HCT116 (cell line): Measurements from ENCODE around the gene ERG. TPM values are rescaled to one million over a fixed set of nuclear protein-coding genes. Genes with fewer than 3 reads are reported as not detected.

ENCODE experiments used
- ATAC-seq: fragments of 200-7000 bp; cut with Tn5 transposase; 2 replicates; pipeline ENCODE4 v1.9.1; 2020; ENCODE audit warnings: mild to moderate bottlenecking, moderate library complexity
- BruUV-seq: library from RNA; stranded (reverse); fragments of 400-500 nt; replicated peaks from 2 replicates; lab custom pipeline; 2021; lab: Mats Ljungman, UMichigan
- CTCF ChIA-PET: fragments of 300-600 bp; sonication (Branson Sonifier 250); formaldehyde crosslinking; loops from one replicate; lab custom pipeline; 2021; ENCODE audit warnings: antibody characterized with exemption; lab: Charles Lee
- POLR2A ChIA-PET: fragments of 300-600, 350-600 bp; sonication (Branson Sonifier 250); formaldehyde crosslinking; loops from one replicate; lab custom pipeline; 2021; ENCODE audit warnings: antibody characterized with exemption; lab: Charles Lee
- RAD21 ChIA-PET, 2 experiments: fragments of 300-600 bp; sonication (Branson Sonifier 250); formaldehyde crosslinking; loops; one replicate each; lab custom pipeline; 2023; ENCODE audit warnings: low total read pairs in 2 of 2; ENCODE audit not compliant: uncharacterized antibody in 2 of 2, unreplicated experiment in 2 of 2, low non-redundant PET in 1 of 2; lab: Charles Lee
- DNase-seq: peaks from one replicate; pipeline ENCODE4 v3.0.0-alpha.2; 2010; ENCODE audit warnings: low read depth, low spot score
- H2AFZ ChIP-seq: fragments of 200-600 bp; shearing (Covaris generic), sonication (generic); 2 replicates; pipeline ENCODE4 v1.6.1; 2017; ENCODE audit warnings: low read depth, mixed run types, mixed read lengths, antibody characterized with exemption, low read length; ENCODE audit not compliant: poor library complexity, severe bottlenecking
- H3K27ac ChIP-seq: 2 replicates; pipeline ENCODE4 v1.5.1; 2012; ENCODE audit warnings: low read depth, low read length
- H3K27me3 ChIP-seq: fragments of 200-600 bp; sonication (generic); 2 replicates; pipeline ENCODE4 v1.6.1; 2016; ENCODE audit warnings: mixed run types, low read length, mixed read lengths; ENCODE audit not compliant: insufficient read depth
- H3K36me3 ChIP-seq, 2 experiments: fragments of 200-500 bp in 1 of 2; fragments of 200-600 bp in 1 of 2; sonication (Bioruptor generic) in 1 of 2; sonication (generic) in 1 of 2; 2 replicates each; pipeline versions ENCODE4 v1.5.1 to v1.6.1; 2014 to 2016; ENCODE audit warnings: low read length in 2 of 2, inconsistent platforms in 1 of 2, mixed read lengths in 1 of 2, mixed run types in 1 of 2; ENCODE audit not compliant: insufficient read depth in 2 of 2, control insufficient read depth in 1 of 2
- H3K4me1 ChIP-seq, 2 experiments: fragments of 200-600 bp in 1 of 2; sonication (generic) in 1 of 2; 2 replicates each; pipeline versions ENCODE4 v1.5.1 to v1.6.1; 2012 to 2017; ENCODE audit warnings: low read length in 2 of 2, inconsistent platforms in 1 of 2, mild to moderate bottlenecking in 1 of 2, mixed read lengths in 1 of 2, mixed run types in 1 of 2, moderate library complexity in 1 of 2; ENCODE audit not compliant: insufficient read depth in 2 of 2, control insufficient read depth in 1 of 2
- H3K4me2 ChIP-seq: fragments of 200-600 bp; sonication (generic); 2 replicates; pipeline ENCODE4 v1.6.1; 2017; ENCODE audit warnings: mixed run types, low read length, mixed read lengths
- H3K4me3 ChIP-seq, 2 experiments: fragments of 200-600 bp in 1 of 2; sonication (generic) in 1 of 2; replicated peaks in 1 of 2; 2 replicates each; pipeline ENCODE4 v1.5.1; 2011 to 2016; ENCODE audit warnings: low read length in 2 of 2, control low read depth in 1 of 2, low read depth in 1 of 2, mild to moderate bottlenecking in 1 of 2, mixed read lengths in 1 of 2, mixed run types in 1 of 2
- H3K79me2 ChIP-seq: fragments of 200-600 bp; sonication (generic); 2 replicates; pipeline ENCODE4 v1.6.1; 2017; ENCODE audit warnings: mild to moderate bottlenecking, mixed run types, low read length, moderate library complexity, mixed read lengths; ENCODE audit not compliant: insufficient read depth
- H3K9ac ChIP-seq: fragments of 200-600 bp; sonication (generic); 2 replicates; pipeline ENCODE4 v1.6.1; 2016; ENCODE audit warnings: low read length, mixed read lengths
- H3K9me2 ChIP-seq: fragments of 200-600 bp; sonication (generic), shearing (Covaris generic); 2 replicates; pipeline ENCODE4 v1.6.1; 2017; ENCODE audit warnings: mixed run types, mild to moderate bottlenecking, moderate library complexity; ENCODE audit not compliant: insufficient read depth
- H3K9me3 ChIP-seq, 2 experiments: fragments of 200-500 bp in 1 of 2; fragments of 200-600 bp in 1 of 2; sonication (Bioruptor generic) in 1 of 2; sonication (generic) in 1 of 2; 2 replicates each; pipeline ENCODE4 v1.6.1; 2014 to 2017; ENCODE audit warnings: low read length in 2 of 2, mixed read lengths in 2 of 2, inconsistent platforms in 1 of 2, low read depth in 1 of 2, mild to moderate bottlenecking in 1 of 2, mixed run types in 1 of 2, moderate library complexity in 1 of 2; ENCODE audit not compliant: control insufficient read depth in 1 of 2, insufficient read depth in 1 of 2
- H4K20me1 ChIP-seq: fragments of 200-600 bp; sonication (generic), shearing (Covaris generic); 2 replicates; pipeline ENCODE4 v1.6.1; 2017; ENCODE audit warnings: mixed run types, mild to moderate bottlenecking, moderate library complexity; ENCODE audit not compliant: insufficient read depth
- CBX3 ChIP-seq: IDR thresholded peaks from 2 replicates; pipeline ENCODE4 v1.6.1; 2012; ENCODE audit warnings: low read depth
- CEBPB ChIP-seq: IDR thresholded peaks from 2 replicates; pipeline ENCODE4 v1.6.1; 2012; ENCODE audit warnings: low read depth
- EGR1 ChIP-seq: IDR thresholded peaks from 2 replicates; pipeline ENCODE4 v1.6.1; 2012; ENCODE audit warnings: low read depth
- ELF1 ChIP-seq: IDR thresholded peaks from 2 replicates; pipeline ENCODE4 v1.6.1; 2012; ENCODE audit warnings: low read depth, borderline replicate concordance
- EZH2 ChIP-seq: fragments of 200-600 bp; sonication (generic); IDR thresholded peaks from 2 replicates; pipeline ENCODE4 v1.6.1; 2017; ENCODE audit warnings: antibody characterized with exemption, mixed run types
- FOSL1 ChIP-seq: IDR thresholded peaks from 2 replicates; pipeline ENCODE4 v1.6.1; 2012; ENCODE audit warnings: low read depth
- JUND ChIP-seq: IDR thresholded peaks from 2 replicates; pipeline ENCODE4 v1.6.1; 2012
- POLR2A ChIP-seq: IDR thresholded peaks from 2 replicates; pipeline ENCODE4 v1.7.0; 2011; ENCODE audit warnings: borderline replicate concordance; ENCODE audit not compliant: insufficient read depth, insufficient read length; ENCODE audit errors: extremely low read depth
- POLR2AphosphoS5 ChIP-seq: IDR thresholded peaks from 2 replicates; pipeline ENCODE4 v1.6.1; 2011; ENCODE audit warnings: mild to moderate bottlenecking, low read depth, low read length, moderate library complexity
- SIN3A ChIP-seq: IDR thresholded peaks from 2 replicates; pipeline ENCODE4 v1.6.1; 2012; ENCODE audit warnings: low read depth
- SP1 ChIP-seq: IDR thresholded peaks from 2 replicates; pipeline ENCODE4 v1.6.1; 2012; ENCODE audit warnings: low read depth
- SRF ChIP-seq: IDR thresholded peaks from 2 replicates; pipeline ENCODE4 v1.6.1; 2012; ENCODE audit warnings: low read depth
- TCF7L2 ChIP-seq: IDR thresholded peaks from 2 replicates; pipeline ENCODE4 v1.7.0; 2011; ENCODE audit warnings: borderline replicate concordance, inconsistent platforms; ENCODE audit not compliant: insufficient read depth, insufficient read length; ENCODE audit errors: extremely low read depth
- intact Hi-C: fragments of 100-400 bp; cut with micrococcal nuclease; formaldehyde crosslinking; loops from 2 replicates; pipeline ENCODE4 v1.10.0; 2022
- total RNA-seq: library from RNA; stranded (reverse); gene quantifications from one replicate; pipeline ENCODE4 v1.2.1, GENCODE V29; 2021; ENCODE audit not compliant: unreplicated experiment
- TF ChIP-seq, protein P1 (sequence below): IDR thresholded peaks from 2 replicates; pipeline ENCODE4 v1.6.1; 2012
- TF ChIP-seq, protein P2 (sequence below), 3 experiments: fragments of 200-600 bp in 1 of 3; sonication (generic) in 1 of 3; IDR thresholded peaks in 2 of 3; conservative IDR thresholded peaks in 1 of 3; 2 replicates each; pipeline ENCODE4 v1.5.1; 2012 to 2017; ENCODE audit warnings: low read depth in 2 of 3, low read length in 2 of 3, antibody characterized with exemption in 1 of 3, borderline replicate concordance in 1 of 3, control low read depth in 1 of 3, mild to moderate bottlenecking in 1 of 3, mixed read lengths in 1 of 3, mixed run types in 1 of 3, moderate library complexity in 1 of 3; ENCODE audit not compliant: insufficient read depth in 1 of 3
- TF ChIP-seq, protein P3 (sequence below): IDR thresholded peaks from 2 replicates; pipeline ENCODE4 v1.6.1; 2012; ENCODE audit warnings: low read depth
- TF ChIP-seq, protein P4 (sequence below): IDR thresholded peaks from 2 replicates; pipeline ENCODE4 v1.6.1; 2012

ERG gene
- total RNA-seq, 1 experiment from 2014 or later: 0.17 TPM

DNA sequence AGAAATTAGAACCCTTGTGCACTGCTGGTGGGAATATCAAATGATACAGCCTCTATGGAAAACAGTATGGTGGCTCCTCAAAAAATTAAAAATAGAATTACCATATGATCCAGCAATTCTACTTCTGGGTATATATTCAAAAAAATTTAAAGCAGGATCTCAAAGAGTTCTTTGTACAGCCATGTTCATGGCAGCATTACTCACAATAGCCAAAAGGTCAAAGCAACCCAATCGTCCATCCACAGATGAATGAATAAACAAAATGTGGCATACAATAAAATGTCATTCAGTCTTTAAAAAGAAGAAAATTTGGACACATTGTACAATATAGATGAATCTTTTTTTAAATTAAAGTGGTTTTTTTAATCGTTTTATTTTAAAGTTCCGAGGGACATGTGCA is 36.3 kb upstream of the ERG start:
- no peak for TF ChIP-seq JUND
- TF ChIP-seq, protein P1, sequence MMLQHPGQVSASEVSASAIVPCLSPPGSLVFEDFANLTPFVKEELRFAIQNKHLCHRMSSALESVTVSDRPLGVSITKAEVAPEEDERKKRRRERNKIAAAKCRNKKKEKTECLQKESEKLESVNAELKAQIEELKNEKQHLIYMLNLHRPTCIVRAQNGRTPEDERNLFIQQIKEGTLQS: no peak
- no peak for TF ChIP-seq FOSL1
- TF ChIP-seq SRF: no peak
- TF ChIP-seq, protein P2, sequence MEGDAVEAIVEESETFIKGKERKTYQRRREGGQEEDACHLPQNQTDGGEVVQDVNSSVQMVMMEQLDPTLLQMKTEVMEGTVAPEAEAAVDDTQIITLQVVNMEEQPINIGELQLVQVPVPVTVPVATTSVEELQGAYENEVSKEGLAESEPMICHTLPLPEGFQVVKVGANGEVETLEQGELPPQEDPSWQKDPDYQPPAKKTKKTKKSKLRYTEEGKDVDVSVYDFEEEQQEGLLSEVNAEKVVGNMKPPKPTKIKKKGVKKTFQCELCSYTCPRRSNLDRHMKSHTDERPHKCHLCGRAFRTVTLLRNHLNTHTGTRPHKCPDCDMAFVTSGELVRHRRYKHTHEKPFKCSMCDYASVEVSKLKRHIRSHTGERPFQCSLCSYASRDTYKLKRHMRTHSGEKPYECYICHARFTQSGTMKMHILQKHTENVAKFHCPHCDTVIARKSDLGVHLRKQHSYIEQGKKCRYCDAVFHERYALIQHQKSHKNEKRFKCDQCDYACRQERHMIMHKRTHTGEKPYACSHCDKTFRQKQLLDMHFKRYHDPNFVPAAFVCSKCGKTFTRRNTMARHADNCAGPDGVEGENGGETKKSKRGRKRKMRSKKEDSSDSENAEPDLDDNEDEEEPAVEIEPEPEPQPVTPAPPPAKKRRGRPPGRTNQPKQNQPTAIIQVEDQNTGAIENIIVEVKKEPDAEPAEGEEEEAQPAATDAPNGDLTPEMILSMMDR (IDR thresholded peaks at IDR 0.05 in 2 of 3, conservative IDR thresholded peaks at IDR 0.05 in 1 of 3; ENCODE audit: borderline replicate concordance in 1 of 3, insufficient read depth in 1 of 3, low read depth in 2 of 3, low read length in 2 of 3): no peak
- TF ChIP-seq EGR1: no peak
- no peak for TF ChIP-seq SP1
- TF ChIP-seq, protein P3, sequence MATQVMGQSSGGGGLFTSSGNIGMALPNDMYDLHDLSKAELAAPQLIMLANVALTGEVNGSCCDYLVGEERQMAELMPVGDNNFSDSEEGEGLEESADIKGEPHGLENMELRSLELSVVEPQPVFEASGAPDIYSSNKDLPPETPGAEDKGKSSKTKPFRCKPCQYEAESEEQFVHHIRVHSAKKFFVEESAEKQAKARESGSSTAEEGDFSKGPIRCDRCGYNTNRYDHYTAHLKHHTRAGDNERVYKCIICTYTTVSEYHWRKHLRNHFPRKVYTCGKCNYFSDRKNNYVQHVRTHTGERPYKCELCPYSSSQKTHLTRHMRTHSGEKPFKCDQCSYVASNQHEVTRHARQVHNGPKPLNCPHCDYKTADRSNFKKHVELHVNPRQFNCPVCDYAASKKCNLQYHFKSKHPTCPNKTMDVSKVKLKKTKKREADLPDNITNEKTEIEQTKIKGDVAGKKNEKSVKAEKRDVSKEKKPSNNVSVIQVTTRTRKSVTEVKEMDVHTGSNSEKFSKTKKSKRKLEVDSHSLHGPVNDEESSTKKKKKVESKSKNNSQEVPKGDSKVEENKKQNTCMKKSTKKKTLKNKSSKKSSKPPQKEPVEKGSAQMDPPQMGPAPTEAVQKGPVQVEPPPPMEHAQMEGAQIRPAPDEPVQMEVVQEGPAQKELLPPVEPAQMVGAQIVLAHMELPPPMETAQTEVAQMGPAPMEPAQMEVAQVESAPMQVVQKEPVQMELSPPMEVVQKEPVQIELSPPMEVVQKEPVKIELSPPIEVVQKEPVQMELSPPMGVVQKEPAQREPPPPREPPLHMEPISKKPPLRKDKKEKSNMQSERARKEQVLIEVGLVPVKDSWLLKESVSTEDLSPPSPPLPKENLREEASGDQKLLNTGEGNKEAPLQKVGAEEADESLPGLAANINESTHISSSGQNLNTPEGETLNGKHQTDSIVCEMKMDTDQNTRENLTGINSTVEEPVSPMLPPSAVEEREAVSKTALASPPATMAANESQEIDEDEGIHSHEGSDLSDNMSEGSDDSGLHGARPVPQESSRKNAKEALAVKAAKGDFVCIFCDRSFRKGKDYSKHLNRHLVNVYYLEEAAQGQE: no peak
- TF ChIP-seq CBX3: no peak
- TF ChIP-seq SIN3A: no peak
- TF ChIP-seq EZH2: no peak
- TF ChIP-seq POLR2A: no peak
- TF ChIP-seq ELF1: no peak
- TF ChIP-seq TCF7L2: no peak
- TF ChIP-seq, protein P4, sequence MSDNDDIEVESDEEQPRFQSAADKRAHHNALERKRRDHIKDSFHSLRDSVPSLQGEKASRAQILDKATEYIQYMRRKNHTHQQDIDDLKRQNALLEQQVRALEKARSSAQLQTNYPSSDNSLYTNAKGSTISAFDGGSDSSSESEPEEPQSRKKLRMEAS: no peak
- TF ChIP-seq POLR2AphosphoS5: no peak
- no peak for TF ChIP-seq CEBPB
- no peak overlapping the region for H3K4me2 ChIP-seq

More for the DNA sequence above, 36.3 kb upstream of the ERG start:
- no peak overlapping the region for H2AFZ ChIP-seq
- ChIA-PET CTCF (no interaction called here), POLR2A (no interaction called here), RAD21 (no interaction called here)
- no TSS peak for BruUV-seq
- H3K4me3 ChIP-seq: no peak overlapping the region
- H4K20me1 ChIP-seq: no peaks in the 10 kb centered on the region
- H3K9me3 ChIP-seq: no peaks in the 10 kb centered on the region
- no peak overlapping the region for H3K9ac ChIP-seq
- DNase-seq (no peak), ATAC-seq (no peak)
- intact Hi-C loops: no loop called here
- no peaks in the 10 kb centered on the region for H3K79me2 ChIP-seq
- no peaks in the 10 kb centered on the region for H3K4me1 ChIP-seq
- H3K27ac ChIP-seq: no peak overlapping the region
- peaks cover 21% of the 10 kb centered on the region; the same call in 1 of the 2 replicates for H3K27me3 ChIP-seq
- no peaks in the 10 kb centered on the region for H3K36me3 ChIP-seq
- H3K9me2 ChIP-seq: no peaks in the 10 kb centered on the region
